ENCODE results near the gene TBC1D4. TPM values are rescaled to one million over a fixed set of nuclear protein-coding genes. Genes with fewer than 3 reads are reported as not detected.

Gene TBC1D4, protein sequence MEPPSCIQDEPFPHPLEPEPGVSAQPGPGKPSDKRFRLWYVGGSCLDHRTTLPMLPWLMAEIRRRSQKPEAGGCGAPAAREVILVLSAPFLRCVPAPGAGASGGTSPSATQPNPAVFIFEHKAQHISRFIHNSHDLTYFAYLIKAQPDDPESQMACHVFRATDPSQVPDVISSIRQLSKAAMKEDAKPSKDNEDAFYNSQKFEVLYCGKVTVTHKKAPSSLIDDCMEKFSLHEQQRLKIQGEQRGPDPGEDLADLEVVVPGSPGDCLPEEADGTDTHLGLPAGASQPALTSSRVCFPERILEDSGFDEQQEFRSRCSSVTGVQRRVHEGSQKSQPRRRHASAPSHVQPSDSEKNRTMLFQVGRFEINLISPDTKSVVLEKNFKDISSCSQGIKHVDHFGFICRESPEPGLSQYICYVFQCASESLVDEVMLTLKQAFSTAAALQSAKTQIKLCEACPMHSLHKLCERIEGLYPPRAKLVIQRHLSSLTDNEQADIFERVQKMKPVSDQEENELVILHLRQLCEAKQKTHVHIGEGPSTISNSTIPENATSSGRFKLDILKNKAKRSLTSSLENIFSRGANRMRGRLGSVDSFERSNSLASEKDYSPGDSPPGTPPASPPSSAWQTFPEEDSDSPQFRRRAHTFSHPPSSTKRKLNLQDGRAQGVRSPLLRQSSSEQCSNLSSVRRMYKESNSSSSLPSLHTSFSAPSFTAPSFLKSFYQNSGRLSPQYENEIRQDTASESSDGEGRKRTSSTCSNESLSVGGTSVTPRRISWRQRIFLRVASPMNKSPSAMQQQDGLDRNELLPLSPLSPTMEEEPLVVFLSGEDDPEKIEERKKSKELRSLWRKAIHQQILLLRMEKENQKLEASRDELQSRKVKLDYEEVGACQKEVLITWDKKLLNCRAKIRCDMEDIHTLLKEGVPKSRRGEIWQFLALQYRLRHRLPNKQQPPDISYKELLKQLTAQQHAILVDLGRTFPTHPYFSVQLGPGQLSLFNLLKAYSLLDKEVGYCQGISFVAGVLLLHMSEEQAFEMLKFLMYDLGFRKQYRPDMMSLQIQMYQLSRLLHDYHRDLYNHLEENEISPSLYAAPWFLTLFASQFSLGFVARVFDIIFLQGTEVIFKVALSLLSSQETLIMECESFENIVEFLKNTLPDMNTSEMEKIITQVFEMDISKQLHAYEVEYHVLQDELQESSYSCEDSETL (N-terminal part only)
- 22.8 TPM for total RNA-seq
- 18.8 TPM for polyA plus RNA-seq
- long read RNA-seq, donor 1 = 0 reads
- long read RNA-seq, donor 2 = 0 reads
- long read RNA-seq, donor 3 = 0 reads
- long read RNA-seq, donor 4, full-length matches to known transcripts = 1 of 1 reads
- long read RNA-seq, donor 4, partial matches to known transcripts = 0 of 1 reads
- long read RNA-seq, donor 4, other reads (novel, unspliced or antisense) = 0 of 1 reads
- long read RNA-seq, donor 5, full-length matches to known transcripts = 2 of 7 reads
- long read RNA-seq, donor 5, partial matches to known transcripts = 5 of 7 reads
- long read RNA-seq, donor 5, other reads (novel, unspliced or antisense) = 0 of 7 reads
- long read RNA-seq, donor 6 = 0 reads
- long read RNA-seq, donor 7 = 0 reads
- long read RNA-seq, donor 8 = 0 reads
- long read RNA-seq, donor 9 = 0 reads
- long read RNA-seq, donor 10 = 0 reads

DNA sequence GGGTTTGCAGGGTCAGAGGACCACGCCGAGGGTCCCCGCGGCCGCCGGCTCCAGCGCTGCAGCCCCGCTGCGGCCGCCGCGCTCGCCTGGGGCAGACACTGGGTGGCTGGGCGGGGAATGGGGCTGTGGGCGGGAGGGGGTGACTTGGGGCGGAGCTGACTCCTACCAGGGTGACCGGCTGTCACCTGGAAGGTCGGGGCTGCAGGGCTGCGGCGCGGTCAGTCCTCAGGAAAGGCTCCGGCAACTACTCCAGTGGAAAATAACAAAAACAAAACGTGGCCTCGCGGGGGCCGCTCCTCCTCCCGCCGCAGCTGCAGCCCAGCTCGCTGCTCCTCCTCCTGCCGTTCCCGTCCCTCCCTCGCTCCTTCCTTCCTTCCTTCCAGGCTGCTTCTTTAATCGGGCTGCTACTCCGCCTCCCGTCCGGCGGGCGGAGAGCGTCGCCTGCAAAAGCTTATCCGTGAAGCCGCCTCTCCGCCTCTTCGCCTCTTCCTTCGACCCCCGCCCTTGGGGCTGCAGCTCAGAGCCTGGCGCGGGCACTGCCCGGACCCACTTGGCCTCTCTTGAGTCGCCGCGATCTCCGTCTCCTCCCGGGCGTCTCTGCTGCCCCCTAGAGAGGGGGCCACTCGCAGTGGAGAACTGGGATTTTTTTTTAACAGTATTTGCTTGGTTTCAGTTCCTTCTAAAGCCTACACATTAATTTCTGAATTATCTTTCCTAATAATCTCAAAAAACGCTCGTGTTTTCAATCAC, at the start of gene TBC1D4:
Gene TBC1D4 (minus strand): TSS at position 100 of the 750 bp plus-strand sequence. CDS start 402 bp downstream, outside the sequence.
- WGBS = under 1% methylated on average over 58 of the region's 58 CpGs
- Histone ChIP-seq H3K27me3 (ENCODE audit: control insufficient read depth in 2 of 2, insufficient read depth in 1 of 2, low read length in 1 of 2) (peaks cover 29 to 43% of the 10 kb centered on the region in 2 donors), H3K27ac (ENCODE audit: low read depth in 1 of 2, low read length in 1 of 2) (peak within 1 kb of the TSS; percentile 7 to 52), H3K4me3 (ENCODE audit: low read length in 2 of 2) (peak within 1 kb of the TSS; percentile 63 to 71), H3K36me3 (ENCODE audit: control insufficient read depth in 2 of 2, insufficient read depth in 2 of 2, low read length in 1 of 2) (no peaks in the 10 kb centered on the region), H3K4me1 (ENCODE audit: control insufficient read depth in 2 of 2, insufficient read depth in 2 of 2, low read length in 2 of 2) (peaks cover 3 to 6% of the 10 kb centered on the region in 2 donors), H3K9me3 (ENCODE audit: control insufficient read depth in 2 of 2, insufficient read depth in 1 of 2, low read length in 1 of 2) (peaks cover 0 to 4% of the 10 kb centered on the region in 2 donors)
- peak in 8 of 9 donors; percentile 30 to 74 (median 46) for DNase-seq (ENCODE audit: low read depth in 6 of 9, low spot score in 9 of 9)

DNA sequence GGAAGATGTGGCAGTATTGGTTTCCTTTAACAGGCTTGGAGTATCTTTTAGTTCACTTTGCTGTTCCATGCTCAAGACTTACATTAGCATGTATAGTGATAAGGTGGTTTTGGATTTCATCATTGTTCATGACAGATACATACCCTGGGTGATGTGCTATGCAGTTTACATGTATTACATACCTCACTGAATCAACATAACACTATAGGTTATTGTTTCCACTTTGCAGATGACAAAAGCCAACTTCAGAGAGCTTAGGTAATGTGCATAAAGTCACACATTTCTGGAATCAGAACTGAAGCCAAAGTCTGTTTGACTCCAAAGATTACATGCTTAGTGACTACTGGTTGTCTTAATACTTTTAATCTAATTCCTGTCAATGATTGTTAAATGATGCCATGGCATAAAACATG, 48.6 kb upstream of the TBC1D4 start:
- H3K9me3 ChIP-seq (ENCODE audit: control insufficient read depth in 2 of 2, insufficient read depth in 1 of 2, low read length in 1 of 2) = no peaks in the 10 kb centered on the region
- H3K27me3 ChIP-seq (ENCODE audit: control insufficient read depth in 2 of 2, insufficient read depth in 1 of 2, low read length in 1 of 2) = no peaks in the 10 kb centered on the region
- H3K4me3 ChIP-seq (ENCODE audit: low read length in 2 of 2) = no peak overlapping the region
- no peaks in the 10 kb centered on the region for H3K4me1 ChIP-seq (ENCODE audit: control insufficient read depth in 2 of 2, insufficient read depth in 2 of 2, low read length in 2 of 2)
- peaks cover 1 to 33% of the 10 kb centered on the region in 2 donors for H3K36me3 ChIP-seq (ENCODE audit: control insufficient read depth in 2 of 2, insufficient read depth in 2 of 2, low read length in 1 of 2)
- DNase-seq (ENCODE audit: low read depth in 6 of 9, low spot score in 9 of 9) = peak in 1 of 9 donors; percentile 16
- no peak overlapping the region for H3K27ac ChIP-seq (ENCODE audit: low read depth in 1 of 2, low read length in 1 of 2)

DNA sequence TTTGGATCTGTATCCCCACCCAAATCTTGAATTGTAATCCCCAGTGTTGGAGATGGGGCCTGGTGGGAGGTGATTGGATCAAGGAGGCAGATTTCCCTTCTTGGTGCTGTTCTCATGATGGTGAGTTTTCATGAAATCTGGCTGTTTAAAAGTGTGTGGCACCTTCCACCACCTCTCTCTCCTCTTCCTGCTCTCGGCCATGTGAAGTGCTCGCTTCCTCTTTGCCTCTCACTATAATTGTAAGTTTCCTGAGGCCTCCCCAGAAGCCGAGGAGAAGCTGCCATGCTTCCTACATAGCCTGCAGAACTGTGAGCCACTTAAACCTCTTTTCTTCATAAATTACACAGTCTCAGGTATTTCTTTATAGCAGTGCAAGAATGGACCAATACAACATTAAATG, 40.0 kb upstream of the TBC1D4 start:
- 81% methylated on average over 3 of the region's 3 CpGs for WGBS
- H3K36me3 ChIP-seq (ENCODE audit: control insufficient read depth in 2 of 2, insufficient read depth in 2 of 2, low read length in 1 of 2) = peaks cover 7 to 12% of the 10 kb centered on the region in 2 donors
- H3K9me3 ChIP-seq (ENCODE audit: control insufficient read depth in 2 of 2, insufficient read depth in 1 of 2, low read length in 1 of 2) = peaks cover 0 to 14% of the 10 kb centered on the region in 2 donors
- H3K4me3 ChIP-seq (ENCODE audit: low read length in 2 of 2) = no peak overlapping the region
- DNase-seq (ENCODE audit: low read depth in 6 of 9, low spot score in 9 of 9) = no peak
- no peaks in the 10 kb centered on the region for H3K27me3 ChIP-seq (ENCODE audit: control insufficient read depth in 2 of 2, insufficient read depth in 1 of 2, low read length in 1 of 2)
- H3K4me1 ChIP-seq (ENCODE audit: control insufficient read depth in 2 of 2, insufficient read depth in 2 of 2, low read length in 2 of 2) = no peaks in the 10 kb centered on the region
- H3K27ac ChIP-seq (ENCODE audit: low read depth in 1 of 2, low read length in 1 of 2) = no peak overlapping the region

- DNase-seq (ENCODE audit: low read depth in 6 of 9, low spot score in 9 of 9) = no peak
- Histone ChIP-seq H3K27ac (ENCODE audit: low read depth in 1 of 2, low read length in 1 of 2) (no peak overlapping the region), H3K36me3 (ENCODE audit: control insufficient read depth in 2 of 2, insufficient read depth in 2 of 2, low read length in 1 of 2) (no peaks in the 10 kb centered on the region), H3K4me1 (ENCODE audit: control insufficient read depth in 2 of 2, insufficient read depth in 2 of 2, low read length in 2 of 2) (no peaks in the 10 kb centered on the region), H3K4me3 (ENCODE audit: low read length in 2 of 2) (no peak overlapping the region), H3K27me3 (ENCODE audit: control insufficient read depth in 2 of 2, insufficient read depth in 1 of 2, low read length in 1 of 2) (no peaks in the 10 kb centered on the region), H3K9me3 (ENCODE audit: control insufficient read depth in 2 of 2, insufficient read depth in 1 of 2, low read length in 1 of 2) (peaks cover 0 to 14% of the 10 kb centered on the region in 2 donors)
- 96% methylated on average over 30 of the region's 30 CpGs for WGBS
Observed at GRCh38 chr13:75518439-75519088, 36.6 kb upstream of the TBC1D4 start.

DNA sequence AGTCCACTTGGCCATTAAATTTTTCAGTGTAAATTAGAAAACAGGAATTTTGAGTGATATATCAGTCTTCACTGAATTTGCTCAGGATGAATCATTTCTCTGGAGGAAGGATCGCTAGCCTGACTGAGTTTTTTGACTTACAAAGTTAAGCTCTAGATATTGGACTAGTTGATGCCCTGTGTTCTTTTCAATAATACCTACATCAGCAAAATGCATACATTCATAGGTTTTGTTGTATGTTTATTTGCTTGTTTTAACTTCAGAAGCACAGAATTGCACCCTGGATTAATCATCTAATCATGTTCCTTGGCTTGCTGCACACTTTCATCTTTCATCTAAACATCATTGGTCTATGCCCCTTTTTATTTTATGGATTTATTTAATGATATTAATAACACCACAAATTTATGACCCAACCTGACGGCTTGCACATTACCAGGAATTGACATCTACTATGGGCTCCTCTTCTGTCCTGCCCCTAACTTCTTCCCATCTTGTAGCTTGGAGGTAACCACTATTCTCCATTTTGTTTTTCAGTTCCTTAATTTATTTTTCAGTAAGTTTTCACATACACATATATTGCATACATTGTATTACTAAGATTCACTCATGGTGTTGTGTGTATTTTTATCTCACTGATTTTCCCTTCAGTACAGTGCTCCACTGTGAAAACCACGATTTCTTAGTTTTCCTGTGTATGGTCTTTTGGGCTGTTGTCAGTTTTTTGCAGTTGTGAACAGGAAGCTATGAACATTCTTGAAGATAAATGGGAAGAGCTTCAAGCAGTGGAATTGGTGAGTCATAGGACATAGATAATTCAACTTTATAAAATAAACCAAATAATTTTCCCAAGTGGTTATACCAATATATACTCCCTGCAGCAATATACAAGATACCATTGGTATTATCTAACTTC, 32.4 kb upstream of the TBC1D4 start:
- 75% methylated on average over 3 of the region's 3 CpGs for WGBS
- Histone ChIP-seq H3K27ac (ENCODE audit: low read depth in 1 of 2, low read length in 1 of 2) (no peak overlapping the region), H3K9me3 (ENCODE audit: control insufficient read depth in 2 of 2, insufficient read depth in 1 of 2, low read length in 1 of 2) (peaks cover 0 to 7% of the 10 kb centered on the region in 2 donors), H3K4me3 (ENCODE audit: low read length in 2 of 2) (no peak overlapping the region), H3K36me3 (ENCODE audit: control insufficient read depth in 2 of 2, insufficient read depth in 2 of 2, low read length in 1 of 2) (no peaks in the 10 kb centered on the region), H3K4me1 (ENCODE audit: control insufficient read depth in 2 of 2, insufficient read depth in 2 of 2, low read length in 2 of 2) (no peaks in the 10 kb centered on the region), H3K27me3 (ENCODE audit: control insufficient read depth in 2 of 2, insufficient read depth in 1 of 2, low read length in 1 of 2) (no peaks in the 10 kb centered on the region)
- DNase-seq (ENCODE audit: low read depth in 6 of 9, low spot score in 9 of 9) = no peak

GRCh38 chr13:75513271-75513670, 31.3 kb upstream of the TBC1D4 start:
- Histone ChIP-seq H3K4me1 (ENCODE audit: control insufficient read depth in 2 of 2, insufficient read depth in 2 of 2, low read length in 2 of 2) (no peaks in the 10 kb centered on the region), H3K9me3 (ENCODE audit: control insufficient read depth in 2 of 2, insufficient read depth in 1 of 2, low read length in 1 of 2) (peaks cover 0 to 1% of the 10 kb centered on the region in 2 donors), H3K27ac (ENCODE audit: low read depth in 1 of 2, low read length in 1 of 2) (no peak overlapping the region), H3K36me3 (ENCODE audit: control insufficient read depth in 2 of 2, insufficient read depth in 2 of 2, low read length in 1 of 2) (no peaks in the 10 kb centered on the region), H3K4me3 (ENCODE audit: low read length in 2 of 2) (no peak overlapping the region), H3K27me3 (ENCODE audit: control insufficient read depth in 2 of 2, insufficient read depth in 1 of 2, low read length in 1 of 2) (no peaks in the 10 kb centered on the region)
- DNase-seq (ENCODE audit: low read depth in 6 of 9, low spot score in 9 of 9) = no peak
- WGBS = 98% methylated on average over 5 of the region's 5 CpGs

GRCh38 chr13:75512253-75512652, 30.3 kb upstream of the TBC1D4 start:
- Histone ChIP-seq H3K27ac (ENCODE audit: low read depth in 1 of 2, low read length in 1 of 2) (no peak overlapping the region), H3K9me3 (ENCODE audit: control insufficient read depth in 2 of 2, insufficient read depth in 1 of 2, low read length in 1 of 2) (peaks cover 0 to under 1% of the 10 kb centered on the region in 2 donors), H3K4me3 (ENCODE audit: low read length in 2 of 2) (no peak overlapping the region), H3K27me3 (ENCODE audit: control insufficient read depth in 2 of 2, insufficient read depth in 1 of 2, low read length in 1 of 2) (no peaks in the 10 kb centered on the region), H3K4me1 (ENCODE audit: control insufficient read depth in 2 of 2, insufficient read depth in 2 of 2, low read length in 2 of 2) (no peaks in the 10 kb centered on the region), H3K36me3 (ENCODE audit: control insufficient read depth in 2 of 2, insufficient read depth in 2 of 2, low read length in 1 of 2) (no peaks in the 10 kb centered on the region)
- peak in 1 of 9 donors; percentile 7 for DNase-seq (ENCODE audit: low read depth in 6 of 9, low spot score in 9 of 9)
- WGBS = 71% methylated on average over 3 of the region's 3 CpGs

Data from thymus (tissue), 14 donors.